GM23248 (cell line): ENCODE results near the gene ACOD1. TPM values are rescaled to one million over a fixed set of nuclear protein-coding genes. Genes with fewer than 3 reads are reported as not detected.
A peak's percentile ranks its signal among the peaks of the same experiment; 100 is the strongest.
"Not testable (repeated sequence)": the region's sequence is repeated elsewhere in the genome, so short reads cannot be mapped to it uniquely, and the experiment has no call there.

ENCODE experiments used
- DNase-seq: peaks from one replicate; pipeline ENCODE4 v3.0.0-alpha.2; 2015
- H2AFZ ChIP-seq: fragments of 200-600 bp; sonication (generic); 2 replicates; pipeline ENCODE4 v1.6.1; 2016; ENCODE audit warnings: antibody characterized with exemption
- H3F3A ChIP-seq: fragments of 200-600 bp; sonication (generic); 2 replicates; pipeline ENCODE4 v1.6.1; 2016; ENCODE audit warnings: mild to moderate bottlenecking, antibody characterized with exemption, mixed run types; ENCODE audit not compliant: insufficient read depth
- H3K27ac ChIP-seq: fragments of 200-600 bp; sonication (generic); 2 replicates; pipeline ENCODE4 v1.5.1; 2016; ENCODE audit warnings: mild to moderate bottlenecking
- H3K27me3 ChIP-seq: fragments of 200-600 bp; sonication (generic); replicated peaks from 2 replicates; pipeline ENCODE4 v1.6.1; 2016; ENCODE audit warnings: mild to moderate bottlenecking; ENCODE audit not compliant: insufficient read depth
- H3K36me3 ChIP-seq: fragments of 200-600 bp; sonication (generic); 2 replicates; pipeline ENCODE4 v1.6.1; 2016; ENCODE audit warnings: low read depth, mild to moderate bottlenecking
- H3K4me1 ChIP-seq: fragments of 200-600 bp; sonication (generic); 2 replicates; pipeline ENCODE4 v1.6.1; 2016; ENCODE audit warnings: mild to moderate bottlenecking; ENCODE audit not compliant: insufficient read depth
- H3K4me2 ChIP-seq: fragments of 200-600 bp; sonication (generic); one replicate; pipeline ENCODE4 v1.6.1; 2016; ENCODE audit warnings: mild to moderate bottlenecking; ENCODE audit not compliant: unreplicated experiment
- H3K4me3 ChIP-seq: fragments of 200-600 bp; sonication (generic); 2 replicates; pipeline ENCODE4 v1.5.1; 2016; ENCODE audit warnings: mild to moderate bottlenecking
- H3K79me2 ChIP-seq: fragments of 200-600 bp; sonication (generic); 2 replicates; pipeline ENCODE4 v1.6.1; 2016; ENCODE audit warnings: mild to moderate bottlenecking; ENCODE audit not compliant: insufficient read depth
- H3K9ac ChIP-seq: fragments of 200-600 bp; sonication (generic); 2 replicates; pipeline ENCODE4 v1.6.1; 2016; ENCODE audit warnings: mild to moderate bottlenecking
- H3K9me2 ChIP-seq: fragments of 200-600 bp; sonication (generic); 2 replicates; pipeline ENCODE4 v1.6.1; 2016; ENCODE audit warnings: mixed run types, mild to moderate bottlenecking, moderate library complexity; ENCODE audit not compliant: insufficient read depth
- H3K9me3 ChIP-seq: fragments of 200-600 bp; sonication (generic); one replicate; pipeline ENCODE4 v1.6.1; 2017; ENCODE audit warnings: low read depth
- H4K20me1 ChIP-seq: fragments of 200-600 bp; sonication (generic); 2 replicates; pipeline ENCODE4 v1.6.0; 2016; ENCODE audit not compliant: insufficient read depth
- EZH2 ChIP-seq: fragments of 200-600 bp; sonication (generic); IDR thresholded peaks from 2 replicates; pipeline ENCODE4 v1.6.1; 2018; ENCODE audit warnings: antibody characterized with exemption, mild to moderate bottlenecking; ENCODE audit not compliant: insufficient read depth, poor library complexity, severe bottlenecking
- EZH2phosphoT487 ChIP-seq: fragments of 200-600 bp; sonication (generic); IDR thresholded peaks from 2 replicates; pipeline ENCODE4 v1.6.1; 2018; ENCODE audit warnings: antibody characterized with exemption, moderate library complexity, mild to moderate bottlenecking, low read depth; ENCODE audit not compliant: insufficient read depth
- WGBS, 2 experiments: methylation state at CpG; one replicate each; pipeline ENCODE4 v1.1.6; 2015 to 2017; ENCODE audit warnings: low lambda C conversion rate in 2 of 2, low coverage in 1 of 2; ENCODE audit errors: missing lambda C conversion rate in 2 of 2; 5-methylcytosine and 5-hydroxymethylcytosine counted together
- in situ Hi-C: fragments of 300-500 bp; cut with MboI; formaldehyde crosslinking; loops from 2 replicates; pipeline ENCODE4 v1.15.0; 2020
- polyA plus RNA-seq: library from polyadenylated mRNA; unstranded; fragments of >200 nt; fragmentation: Nextera tagmentation; extraction: Ambion mirVana; gene quantifications from 2 replicates; pipeline ENCODE4 v1.2.1, GENCODE V29; 2016
- total RNA-seq: library from RNA; depleted of rRNA; stranded (reverse); fragments of >200 nt; shearing (Covaris generic); gene quantifications from 2 replicates; pipeline ENCODE4 v1.2.3, GENCODE V29; 2014; rRNA removed

The ACOD1 gene
- not detected in 2 replicates for total RNA-seq
- polyA plus RNA-seq: not detected in 2 replicates

- Histone ChIP-seq H3K79me2 (no peaks in the 10 kb centered on the region), H4K20me1 (no peaks in the 10 kb centered on the region), H2AFZ (no peak within 1 kb of the TSS), H3K27ac (no peak within 1 kb of the TSS), H3K9me3 (no peaks in the 10 kb centered on the region), H3F3A (peaks cover 16% of the 10 kb centered on the region; the same call in 1 of the 2 replicates), H3K9me2 (no peaks in the 10 kb centered on the region), H3K36me3 (no peaks in the 10 kb centered on the region), H3K27me3 (no peaks in the 10 kb centered on the region), H3K9ac (no peak within 1 kb of the TSS), H3K4me3 (no peak within 1 kb of the TSS), H3K4me2 (no peak within 1 kb of the TSS), H3K4me1 (peaks cover 21% of the 10 kb centered on the region)
- WGBS, 2 experiments: 13 to 16% methylated on average over 2 of the region's 2 CpGs
- in situ Hi-C loops: no loop called here
- no peak for TF ChIP-seq EZH2
- no peak for TF ChIP-seq EZH2phosphoT487
- peak; percentile 15 for DNase-seq
Observed at GRCh38 chr13:76948149-76948548, at the start of gene ACOD1. TSS of gene ACOD1 (plus strand) at chr13:76948511. CDS start at chr13:76948559, 48 bp downstream.

- not testable (repeated sequence) for H3F3A ChIP-seq, H3K9ac ChIP-seq, DNase-seq, H3K4me2 ChIP-seq, H2AFZ ChIP-seq, H3K36me3 ChIP-seq, H3K4me1 ChIP-seq, H4K20me1 ChIP-seq, H3K79me2 ChIP-seq, H3K9me3 ChIP-seq, H3K4me3 ChIP-seq, H3K27ac ChIP-seq, H3K9me2 ChIP-seq
- WGBS, 2 experiments: 66 to 73% methylated on average over 4 of the region's 4 CpGs
- in situ Hi-C loops: loop anchor here (10.0 kb wide), 1 partner anchor 224 kb away; no protein-coding TSS in a partner anchor
- H3K27me3 ChIP-seq: peaks cover 13% of the 10 kb centered on the region; the same call in 1 of the 2 replicates
Observed at GRCh38 chr13:76899066-76899465, 49.2 kb upstream of the ACOD1 start.

GRCh38 chr13:76903544-76904162, 44.7 kb upstream of the ACOD1 start:
- no peak overlapping the region for H3K9ac ChIP-seq
- no peaks in the 10 kb centered on the region for H3K36me3 ChIP-seq
- no peak for TF ChIP-seq EZH2phosphoT487
- no peak for TF ChIP-seq EZH2
- no peaks in the 10 kb centered on the region for H4K20me1 ChIP-seq
- H3K4me3 ChIP-seq: no peak overlapping the region
- in situ Hi-C loops: loop anchor here (10.0 kb wide), 2 partner anchors 429 to 1029 kb away; no protein-coding TSS in a partner anchor
- 18 to 23% methylated on average over 3 of the region's 3 CpGs for WGBS, 2 experiments
- H3K4me1 ChIP-seq: no peaks in the 10 kb centered on the region
- no peak overlapping the region for H3K4me2 ChIP-seq
- peak; percentile 83 for DNase-seq
- no peak overlapping the region for H3K27ac ChIP-seq
- no peaks in the 10 kb centered on the region for H3F3A ChIP-seq
- no peaks in the 10 kb centered on the region for H3K9me2 ChIP-seq
- peaks cover 7% of the 10 kb centered on the region; the same call in 1 of the 2 replicates for H3K27me3 ChIP-seq
- H2AFZ ChIP-seq: no peak overlapping the region
- H3K79me2 ChIP-seq: no peaks in the 10 kb centered on the region
- H3K9me3 ChIP-seq: no peaks in the 10 kb centered on the region

- H4K20me1 ChIP-seq: no peaks in the 10 kb centered on the region
- H3K4me3 ChIP-seq: no peak overlapping the region
- no peaks in the 10 kb centered on the region for H3K9me2 ChIP-seq
- no peaks in the 10 kb centered on the region for H3K9me3 ChIP-seq
- H3F3A ChIP-seq: no peaks in the 10 kb centered on the region
- no peak overlapping the region for H2AFZ ChIP-seq
- H3K4me2 ChIP-seq: no peak overlapping the region
- peaks cover 7% of the 10 kb centered on the region; the same call in 1 of the 2 replicates for H3K27me3 ChIP-seq
- H3K36me3 ChIP-seq: no peaks in the 10 kb centered on the region
- in situ Hi-C loops: loop anchor here (10.0 kb wide), 2 partner anchors 430 to 1030 kb away; no protein-coding TSS in a partner anchor
- no peak for DNase-seq
- no peaks in the 10 kb centered on the region for H3K4me1 ChIP-seq
- H3K9ac ChIP-seq: no peak overlapping the region
- H3K27ac ChIP-seq: no peak overlapping the region
- no peaks in the 10 kb centered on the region for H3K79me2 ChIP-seq
- WGBS, 2 experiments: 64 to 65% methylated on average over 2 of the region's 2 CpGs
- no peak for TF ChIP-seq EZH2phosphoT487
Observed at GRCh38 chr13:76904507-76904906, 43.8 kb upstream of the ACOD1 start.
